GM12878 (cell line): Measurements from ENCODE around the gene MDM4. TPM values are rescaled to one million over a fixed set of nuclear protein-coding genes. Genes with fewer than 3 reads are reported as not detected.

ENCODE experiments used
- CEBPZ ChIP-seq: fragments of 150-350 bp; IDR thresholded peaks from 2 replicates; pipeline ENCODE4 v1.6.1; 2016; ENCODE audit warnings: low read depth, low read length
- CHD1 ChIP-seq: IDR thresholded peaks from 2 replicates; pipeline ENCODE4 v1.6.1; 2012; ENCODE audit warnings: low read depth, low read length, improper control_type of control experiment
- GABPA ChIP-seq: IDR thresholded peaks from 2 replicates; pipeline ENCODE4 v1.6.1; 2014; ENCODE audit warnings: antibody characterized with exemption, low read depth, mild to moderate bottlenecking, inconsistent platforms
- IKZF1 ChIP-seq: fragments of 450-650 bp; conservative IDR thresholded peaks from 2 replicates; pipeline ENCODE4 v1.6.1; 2017; ENCODE audit warnings: antibody characterized with exemption, mild to moderate bottlenecking
- KDM1A ChIP-seq: fragments of 200-600 bp; sonication (generic); IDR thresholded peaks from 2 replicates; pipeline ENCODE4 v1.6.1; 2016; ENCODE audit warnings: borderline replicate concordance
- KLF5 ChIP-seq: fragments of 450-650 bp; IDR thresholded peaks from 2 replicates; pipeline ENCODE4 v1.6.1; 2014; ENCODE audit warnings: mild to moderate bottlenecking; ENCODE audit not compliant: partially characterized antibody
- MYC ChIP-seq: IDR thresholded peaks from 2 replicates; pipeline ENCODE4 v1.6.1; 2011; ENCODE audit warnings: mild to moderate bottlenecking, low read length, moderate library complexity, inconsistent platforms; ENCODE audit not compliant: insufficient read depth, insufficient replicate concordance, insufficient read length, severe bottlenecking
- PRDM15 ChIP-seq: fragments of 450-650 bp; formaldehyde crosslinking; IDR thresholded peaks from 2 replicates; pipeline ENCODE4 v1.4.0; 2020; ENCODE audit warnings: mild to moderate bottlenecking, moderate library complexity
- RBBP5 ChIP-seq: fragments of 200-600 bp; sonication (generic); conservative IDR thresholded peaks from 2 replicates; pipeline ENCODE4 v1.6.1; 2016
- RELB ChIP-seq: fragments of 450-650 bp; IDR thresholded peaks from 2 replicates; pipeline ENCODE4 v1.6.1; 2017; ENCODE audit warnings: low read depth, mild to moderate bottlenecking, moderate library complexity
- RUNX3 ChIP-seq: IDR thresholded peaks from 2 replicates; pipeline ENCODE4 v1.6.1; 2012; ENCODE audit warnings: low read length, inconsistent platforms
- SKIL ChIP-seq: fragments of 450-650 bp; IDR thresholded peaks from 2 replicates; pipeline ENCODE4 v1.6.1; 2017; ENCODE audit warnings: mild to moderate bottlenecking, low read depth, inconsistent platforms; ENCODE audit not compliant: poor library complexity, severe bottlenecking
- SMARCA5 ChIP-seq: fragments of 450-650 bp; IDR thresholded peaks from 2 replicates; pipeline ENCODE4 v1.6.1; 2017; ENCODE audit warnings: mild to moderate bottlenecking
- SUPT20H ChIP-seq: IDR thresholded peaks from 2 replicates; pipeline ENCODE4 v1.6.1; 2011; ENCODE audit warnings: low read depth, mild to moderate bottlenecking, low read length, moderate library complexity, borderline replicate concordance; ENCODE audit not compliant: control insufficient read depth
- TCF7 ChIP-seq: IDR thresholded peaks from 2 replicates; pipeline ENCODE4 v1.6.1; 2014; ENCODE audit warnings: antibody characterized with exemption, borderline replicate concordance
- YY1 ChIP-seq: IDR thresholded peaks from 2 replicates; pipeline ENCODE4 v1.6.1; 2011; ENCODE audit warnings: low read depth, mild to moderate bottlenecking, low read length
- polyA plus RNA-seq, 11 experiments: library from polyadenylated mRNA; depleted of rRNA in 4 of 11; unstranded in 6 of 11; stranded (reverse) in 5 of 11; fragments of >200 nt; fragmentation: Nextera tagmentation in 4 of 11; fragmentation: Illumina TruSeq in 1 of 11; extraction: Ambion mirVana in 4 of 11; extraction: Trizol in 1 of 11; gene quantifications; 1 replicate in 1 of 11; 2 replicates in 10 of 11; pipeline versions ENCODE4 v1.2.1 to v1.2.3, GENCODE V29; 2011 to 2016; ENCODE audit warnings: inconsistent platforms in 2 of 11, missing spikeins in 2 of 11, low read depth in 1 of 11
- total RNA-seq, 4 experiments: library from RNA; depleted of rRNA in 3 of 4; stranded (reverse); fragments of >200 nt in 3 of 4; fragmentation: Illumina TruSeq in 1 of 4; extraction: Trizol in 1 of 4; gene quantifications; 2 replicates each; pipeline versions ENCODE4 v1.2.1 to v1.2.3, GENCODE V29; 2013 to 2021

The MDM4 gene
- total and polyA plus RNA-seq, 10 of the 15 experiments (the other 5 are each of a cell fraction or from before 2014, with no cell fraction given) = 2.5 to 74.4 (median 22.7) TPM

GRCh38 chr1:204506969-204507316, 9.3 kb upstream of the MDM4 start (continued):
- TF ChIP-seq RELB = no peak
- peak; percentile 50; the same call in 1 of the 2 replicates for TF ChIP-seq GABPA
- no peak for TF ChIP-seq RBBP5
- TF ChIP-seq KLF5 = no peak
- peak; percentile 55; the same call in 1 of the 2 replicates for TF ChIP-seq TCF7
- no peak for TF ChIP-seq IKZF1
- peak; percentile 86 for TF ChIP-seq SMARCA5
- no peak for TF ChIP-seq CEBPZ
- TF ChIP-seq PRDM15 (CRISPR knock-in tag) = no peak
- no peak for TF ChIP-seq SUPT20H
- TF ChIP-seq RUNX3 = peak; percentile 5; the same call in 1 of the 2 replicates
- peak; percentile 76 for TF ChIP-seq YY1
- peak; percentile 65 for TF ChIP-seq SKIL
- no peak for TF ChIP-seq KDM1A
- TF ChIP-seq CHD1 = no peak
- no peak for TF ChIP-seq MYC
